K562 (cell line): ENCODE measurements around the gene C1orf50.

Experiments
- ATF4 ChIP-seq: fragments of 450-650 bp; formaldehyde crosslinking; IDR thresholded peaks from 2 replicates; pipeline ENCODE4 v1.4.0; 2022; ENCODE audit warnings: mild to moderate bottlenecking, moderate library complexity
- CTCF ChIP-seq, 3 experiments: IDR thresholded peaks in 2 of 3; conservative IDR thresholded peaks in 1 of 3; 2 replicates each; pipeline ENCODE4 v1.5.1; 2011 to 2012; ENCODE audit warnings: low read length in 3 of 3, mild to moderate bottlenecking in 3 of 3, control low read depth in 2 of 3, improper control_type of control experiment in 1 of 3, inconsistent platforms in 1 of 3, low read depth in 1 of 3, mixed read lengths in 1 of 3, moderate library complexity in 1 of 3; ENCODE audit not compliant: insufficient read depth in 2 of 3
- RBM22 ChIP-seq: fragments of 200-400 bp; formaldehyde crosslinking; IDR thresholded peaks from 2 replicates; pipeline ENCODE4 v1.6.1; 2018; ENCODE audit warnings: low read length, low read depth; ENCODE audit not compliant: poor library complexity, severe bottlenecking

- TF ChIP-seq ATF4 (CRISPR knock-in tag), result no peak
- TF ChIP-seq CTCF (IDR thresholded peaks at IDR 0.05 in 2 of 3, conservative IDR thresholded peaks at IDR 0.05 in 1 of 3; ENCODE audit: insufficient read depth in 2 of 3, low read depth in 1 of 3, low read length in 3 of 3), result no peak
- TF ChIP-seq RBM22, result no peak
These were observed 50.4 kb downstream of the C1orf50 start for GRCh38 chr1:42817440-42817767.
